KMS-11 (cell line): ENCODE results near the gene SLC8B1.

Experiments
- H2AFZ ChIP-seq: fragments of 200-600 bp; sonication (generic); 2 replicates; pipeline ENCODE4 v1.6.1; 2016; ENCODE audit warnings: antibody characterized with exemption, mixed run types, low read depth
- H3K27ac ChIP-seq: fragments of 200-600 bp; sonication (generic); 2 replicates; pipeline ENCODE4 v1.6.1; 2016; ENCODE audit warnings: mild to moderate bottlenecking, mixed run types
- H3K27me3 ChIP-seq: fragments of 200-600 bp; sonication (generic); 2 replicates; pipeline ENCODE4 v1.6.1; 2017; ENCODE audit warnings: mild to moderate bottlenecking, low read depth, mixed run types, moderate library complexity; ENCODE audit not compliant: insufficient read depth
- H3K36me3 ChIP-seq: fragments of 200-600 bp; sonication (generic); 2 replicates; pipeline ENCODE4 v1.6.1; 2017; ENCODE audit warnings: mild to moderate bottlenecking, mixed run types; ENCODE audit not compliant: insufficient read depth
- H3K4me1 ChIP-seq: fragments of 200-600 bp; sonication (generic); 2 replicates; pipeline ENCODE4 v1.6.1; 2016; ENCODE audit warnings: mild to moderate bottlenecking, low read depth, mixed run types; ENCODE audit not compliant: poor library complexity, severe bottlenecking
- H3K4me2 ChIP-seq: fragments of 200-600 bp; sonication (generic); 2 replicates; pipeline ENCODE4 v1.7.0; 2016; ENCODE audit warnings: mild to moderate bottlenecking, mixed run types
- H3K4me3 ChIP-seq: fragments of 200-600 bp; sonication (generic); IDR thresholded peaks from 2 replicates; pipeline ENCODE4 v1.6.1; 2017; ENCODE audit warnings: low read depth, low read length, mixed read lengths; ENCODE audit not compliant: insufficient read depth
- H3K79me2 ChIP-seq: fragments of 200-600 bp; sonication (generic); 2 replicates; pipeline ENCODE4 v1.6.1; 2016; ENCODE audit warnings: low read depth, mixed run types; ENCODE audit not compliant: insufficient read depth
- H3K9ac ChIP-seq: fragments of 200-600 bp; sonication (generic); 2 replicates; pipeline ENCODE4 v1.6.1; 2016; ENCODE audit warnings: mild to moderate bottlenecking, mixed run types
- H4K20me1 ChIP-seq: fragments of 200-600 bp; sonication (generic); 2 replicates; pipeline ENCODE4 v1.6.1; 2016; ENCODE audit warnings: mild to moderate bottlenecking, mixed run types; ENCODE audit not compliant: insufficient read depth
- TF ChIP-seq, protein P1 (sequence below): fragments of 200-600 bp; sonication (generic); conservative IDR thresholded peaks from 2 replicates; pipeline ENCODE4 v1.6.1; 2017; ENCODE audit warnings: low read depth, mild to moderate bottlenecking, antibody characterized with exemption, low read length, moderate library complexity, mixed read lengths

SLC8B1 gene

GRCh38 chr12:113248842-113249435 is 86.0 kb downstream of the SLC8B1 start:
- no peak overlapping the region for H3K4me2 ChIP-seq
- H2AFZ ChIP-seq: no peak overlapping the region
- H3K4me1 ChIP-seq: no peaks in the 10 kb centered on the region
- H4K20me1 ChIP-seq: no peaks in the 10 kb centered on the region
- H3K9ac ChIP-seq: no peak overlapping the region
- H3K79me2 ChIP-seq: no peaks in the 10 kb centered on the region
- no peaks in the 10 kb centered on the region for H3K36me3 ChIP-seq
- TF ChIP-seq, protein P1, sequence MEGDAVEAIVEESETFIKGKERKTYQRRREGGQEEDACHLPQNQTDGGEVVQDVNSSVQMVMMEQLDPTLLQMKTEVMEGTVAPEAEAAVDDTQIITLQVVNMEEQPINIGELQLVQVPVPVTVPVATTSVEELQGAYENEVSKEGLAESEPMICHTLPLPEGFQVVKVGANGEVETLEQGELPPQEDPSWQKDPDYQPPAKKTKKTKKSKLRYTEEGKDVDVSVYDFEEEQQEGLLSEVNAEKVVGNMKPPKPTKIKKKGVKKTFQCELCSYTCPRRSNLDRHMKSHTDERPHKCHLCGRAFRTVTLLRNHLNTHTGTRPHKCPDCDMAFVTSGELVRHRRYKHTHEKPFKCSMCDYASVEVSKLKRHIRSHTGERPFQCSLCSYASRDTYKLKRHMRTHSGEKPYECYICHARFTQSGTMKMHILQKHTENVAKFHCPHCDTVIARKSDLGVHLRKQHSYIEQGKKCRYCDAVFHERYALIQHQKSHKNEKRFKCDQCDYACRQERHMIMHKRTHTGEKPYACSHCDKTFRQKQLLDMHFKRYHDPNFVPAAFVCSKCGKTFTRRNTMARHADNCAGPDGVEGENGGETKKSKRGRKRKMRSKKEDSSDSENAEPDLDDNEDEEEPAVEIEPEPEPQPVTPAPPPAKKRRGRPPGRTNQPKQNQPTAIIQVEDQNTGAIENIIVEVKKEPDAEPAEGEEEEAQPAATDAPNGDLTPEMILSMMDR: no peak
- H3K27me3 ChIP-seq: no peaks in the 10 kb centered on the region
- H3K4me3 ChIP-seq: no peak overlapping the region
- no peak overlapping the region for H3K27ac ChIP-seq
